ENCODE measurements around the gene IL27RA.
"Not testable (repeated sequence)": the region's sequence is repeated elsewhere in the genome, so short reads cannot be mapped to it uniquely, and the experiment has no call there.

IL27RA gene

GRCh38 chr19:14023404-14024235 is 7.9 kb upstream of the IL27RA start (continued):
- no peak for TF ChIP-seq TSHZ2 (CRISPR knock-in tag; IDR thresholded peaks at IDR 0.05)
- no peak for TF ChIP-seq ZFP3 (CRISPR knock-in tag; IDR thresholded peaks at IDR 0.05)

- ATAC-seq: not testable (repeated sequence)
Observed at GRCh38 chr19:14026652-14027192, 4.8 kb upstream of the IL27RA start.

GRCh38 chr19:14027856-14028450 is 3.6 kb upstream of the IL27RA start, which contains the start of gene RLN3:
RLN3 (plus strand) TSS chr19:14028148; CDS start chr19:14028205, 57 bp downstream.
- TF ChIP-seq TOX (CRISPR knock-in tag; IDR thresholded peaks at IDR 0.05; ENCODE audit: borderline replicate concordance) (no peak), BACH2 (CRISPR knock-in tag; IDR thresholded peaks at IDR 0.05; ENCODE audit: borderline replicate concordance) (no peak), ZNF8 (CRISPR knock-in tag; IDR thresholded peaks at IDR 0.05) (no peak), RARB (CRISPR knock-in tag; IDR thresholded peaks at IDR 0.05) (no peak), ESRRG (CRISPR knock-in tag; IDR thresholded peaks at IDR 0.05) (no peak), ARNTL (CRISPR knock-in tag; IDR thresholded peaks at IDR 0.05; ENCODE audit: borderline replicate concordance, low read depth) (no peak), TSHZ2 (CRISPR knock-in tag; IDR thresholded peaks at IDR 0.05) (no peak), CREB5 (CRISPR knock-in tag; IDR thresholded peaks at IDR 0.05; ENCODE audit: low read depth) (no peak), ZNF565 (CRISPR knock-in tag; conservative IDR thresholded peaks at IDR 0.05; ENCODE audit: low read depth) (no peak), ZFP30 (CRISPR knock-in tag; IDR thresholded peaks at IDR 0.05) (no peak), POU6F1 (CRISPR knock-in tag; IDR thresholded peaks at IDR 0.05; ENCODE audit: borderline replicate concordance, low read depth) (no peak), ZNF70 (CRISPR knock-in tag; IDR thresholded peaks at IDR 0.05) (no peak), ISL1 (CRISPR knock-in tag; IDR thresholded peaks at IDR 0.05) (no peak)
- no peak for ATAC-seq

GRCh38 chr19:14028901-14029300 is 2.7 kb upstream of the IL27RA start:
- ATAC-seq: no peak
- TF ChIP-seq ARNTL (CRISPR knock-in tag; IDR thresholded peaks at IDR 0.05; ENCODE audit: borderline replicate concordance, low read depth) (no peak), CSRNP3 (CRISPR knock-in tag; IDR thresholded peaks at IDR 0.05) (no peak), RARB (CRISPR knock-in tag; IDR thresholded peaks at IDR 0.05) (no peak), OSR1 (CRISPR knock-in tag; IDR thresholded peaks at IDR 0.05) (no peak), TOX (CRISPR knock-in tag; IDR thresholded peaks at IDR 0.05; ENCODE audit: borderline replicate concordance) (no peak), ZC3H10 (CRISPR knock-in tag; IDR thresholded peaks at IDR 0.05) (no peak), CSDC2 (CRISPR knock-in tag; IDR thresholded peaks at IDR 0.05) (no peak), TCF4 (CRISPR knock-in tag; IDR thresholded peaks at IDR 0.05; ENCODE audit: borderline replicate concordance) (no peak)
